H1 (cell line): ENCODE measurements around the gene ARHGAP26.

Source experiments
- ATF2 ChIP-seq: IDR thresholded peaks from 2 replicates; pipeline ENCODE4 v1.6.1; 2012; ENCODE audit warnings: low read length, inconsistent platforms
- CTCF ChIP-seq, 3 experiments: IDR thresholded peaks; 1 replicate in 2 of 3; 2 replicates in 1 of 3; pipeline versions ENCODE4 v1.5.1 to v1.6.1; 2011; ENCODE audit warnings: low read length in 3 of 3, mild to moderate bottlenecking in 3 of 3, inconsistent platforms in 2 of 3, low read depth in 1 of 3, moderate library complexity in 1 of 3; ENCODE audit not compliant: insufficient read depth in 1 of 3; ENCODE audit errors: control extremely low read depth in 1 of 3
- EP300 ChIP-seq, 2 experiments: IDR thresholded peaks; 1 replicate in 1 of 2; 2 replicates in 1 of 2; pipeline ENCODE4 v1.6.1; 2011 to 2012; ENCODE audit warnings: low read depth in 2 of 2, low read length in 2 of 2, mild to moderate bottlenecking in 2 of 2, borderline replicate concordance in 1 of 2, inconsistent platforms in 1 of 2, moderate library complexity in 1 of 2
- EZH2 ChIP-seq: fragments of 200-600 bp; sonication (generic); IDR thresholded peaks from 2 replicates; pipeline ENCODE4 v1.7.1; 2012; ENCODE audit warnings: low read depth, mild to moderate bottlenecking, moderate library complexity, low read length, inconsistent platforms; ENCODE audit not compliant: severe bottlenecking
- JUND ChIP-seq: IDR thresholded peaks from 2 replicates; pipeline ENCODE4 v1.6.1; 2011; ENCODE audit warnings: mild to moderate bottlenecking, improper control_type of control experiment, low read length
- POLR2AphosphoS5 ChIP-seq: IDR thresholded peaks from 2 replicates; pipeline ENCODE4 v1.6.1; 2011; ENCODE audit warnings: low read depth, low read length

GRCh38 chr5:143056792-143057579 is 286.8 kb downstream of the ARHGAP26 start:
- no peak for TF ChIP-seq ATF2
- no peak for TF ChIP-seq CTCF (IDR thresholded peaks at IDR 0.05; ENCODE audit: control extremely low read depth in 1 of 3, insufficient read depth in 1 of 3, low read depth in 1 of 3, low read length in 3 of 3)
- no peak for TF ChIP-seq POLR2AphosphoS5
- TF ChIP-seq JUND, result no peak
- no peak for TF ChIP-seq EP300 (IDR thresholded peaks at IDR 0.05; ENCODE audit: borderline replicate concordance in 1 of 2, low read depth in 2 of 2, low read length in 2 of 2)
- TF ChIP-seq EZH2, result no peak
